Measurements from ENCODE around the gene KIAA1549.

KIAA1549 gene

DNA sequence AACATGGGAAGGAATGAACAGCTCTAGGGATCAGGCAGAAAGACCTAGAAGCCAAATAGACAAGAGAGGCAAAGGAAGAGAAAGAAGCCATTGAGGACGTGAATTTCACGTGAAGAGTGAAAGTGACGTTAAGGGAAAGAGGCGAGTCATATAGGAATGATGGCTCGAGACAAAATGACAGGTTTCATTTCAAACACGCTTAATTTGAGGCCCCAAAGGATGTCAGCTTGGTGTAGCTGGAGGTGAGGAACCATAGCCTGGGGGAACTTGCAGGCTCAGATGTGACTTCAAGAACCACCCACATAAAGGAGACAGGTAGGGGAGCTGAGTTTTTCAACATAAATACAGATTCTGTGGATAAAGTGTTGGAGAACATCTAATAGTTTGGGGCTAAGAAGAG is 98.9 kb downstream of the KIAA1549 start:
- no peak for DNase-seq (ENCODE audit: low read depth)

DNA sequence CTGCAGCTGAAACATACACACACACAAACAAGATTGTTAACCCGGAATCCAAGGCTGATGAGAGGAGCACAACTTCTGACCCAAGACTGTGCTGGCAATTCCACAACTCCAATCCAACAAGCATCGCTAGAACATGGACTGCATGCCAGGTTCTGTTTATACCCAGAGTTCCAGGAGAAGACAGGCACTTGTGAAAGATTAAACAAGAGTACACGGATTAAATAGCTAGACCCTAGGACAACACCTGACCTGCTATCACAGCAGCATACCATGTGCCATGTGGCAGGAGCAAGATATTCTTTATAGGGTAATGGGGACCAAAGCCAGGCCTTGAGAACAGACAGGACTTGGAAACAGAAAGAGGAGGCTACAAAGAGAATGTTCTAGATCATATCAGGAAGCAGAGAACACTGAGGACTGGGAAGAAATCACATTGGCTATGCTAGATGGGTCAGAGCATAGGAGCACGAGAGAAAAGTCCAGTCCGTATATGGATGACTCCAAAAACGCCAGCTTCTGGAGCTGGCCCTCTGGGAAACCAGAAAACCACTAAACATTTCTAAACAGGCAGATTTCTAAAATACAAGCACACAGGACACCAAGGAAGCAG is 99.5 kb downstream of the KIAA1549 start:
- DNase-seq (ENCODE audit: low read depth), result no peak

DNA sequence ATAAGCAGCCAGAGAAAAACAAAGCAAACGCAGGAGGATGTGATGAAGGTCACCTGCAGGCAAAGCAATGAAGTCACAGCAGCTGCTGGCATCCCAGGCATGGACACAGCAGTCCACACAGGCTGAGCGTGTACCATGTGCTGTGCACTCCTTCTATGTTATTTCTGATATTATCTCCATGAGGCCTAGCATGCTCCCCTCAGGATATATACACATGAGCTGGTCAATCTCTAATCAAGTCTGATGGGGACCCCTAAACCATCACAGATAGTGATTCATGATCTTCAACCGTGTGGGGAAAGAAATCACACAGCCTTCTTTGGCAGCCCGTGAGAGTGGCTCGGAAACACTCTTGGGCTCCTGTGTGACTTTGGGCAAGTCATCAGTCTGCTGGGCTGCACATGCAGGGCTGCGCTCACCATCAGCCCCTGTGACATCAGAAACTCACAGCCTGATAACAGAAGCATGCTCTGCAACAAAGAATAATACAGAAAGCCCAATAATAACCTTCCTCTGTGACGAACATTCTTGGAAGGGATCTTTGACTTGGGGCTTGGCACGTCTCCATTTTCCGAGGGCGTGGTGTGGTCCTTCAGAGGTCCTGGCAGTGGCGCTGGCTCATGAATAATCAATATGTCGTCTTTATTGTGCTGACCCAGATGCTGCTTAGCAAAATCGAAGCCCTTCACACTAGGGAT is 100.2 kb downstream of the KIAA1549 start:
- DNase-seq (ENCODE audit: low read depth), result no peak

DNA sequence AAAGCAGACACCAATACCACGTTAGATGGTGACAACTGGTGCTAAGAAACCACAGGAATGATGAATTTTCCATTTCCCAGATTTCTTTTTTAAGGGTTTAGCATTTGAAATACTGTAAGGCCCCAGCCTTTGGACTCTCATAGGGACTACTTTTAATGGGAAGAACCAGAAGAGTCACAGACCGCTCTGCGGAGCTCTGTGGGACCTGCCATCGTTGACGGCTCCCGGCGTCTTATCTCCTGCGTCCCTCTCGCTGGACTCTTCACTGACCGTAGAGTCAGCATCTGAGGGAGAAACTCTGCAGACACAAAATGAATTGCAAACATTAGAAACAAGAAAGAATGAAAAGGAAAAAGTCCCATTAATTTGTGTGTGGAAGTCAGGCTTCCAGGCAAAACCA is 101.8 kb downstream of the KIAA1549 start:
- DNase-seq (ENCODE audit: low read depth), result no peak

DNA sequence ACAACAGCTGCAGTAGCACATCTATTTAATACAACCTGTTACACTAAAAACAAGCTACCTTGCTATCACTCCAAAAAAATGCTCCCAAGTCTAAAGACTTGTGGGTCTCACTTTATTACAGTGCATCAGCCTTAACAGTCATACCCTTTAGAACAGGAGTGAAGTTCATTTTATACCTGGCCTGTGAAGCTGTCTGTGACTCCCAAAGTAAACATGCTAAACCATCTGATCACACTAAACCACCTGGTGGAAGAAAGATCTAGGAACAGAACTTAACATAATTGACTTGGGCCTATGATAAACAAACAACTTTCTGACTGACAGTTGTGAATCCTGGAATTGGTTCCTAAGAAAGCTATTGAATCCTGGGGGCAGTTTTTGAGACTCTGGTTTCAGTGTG is 102.3 kb downstream of the KIAA1549 start:
- no peak for DNase-seq (ENCODE audit: low read depth)

DNA sequence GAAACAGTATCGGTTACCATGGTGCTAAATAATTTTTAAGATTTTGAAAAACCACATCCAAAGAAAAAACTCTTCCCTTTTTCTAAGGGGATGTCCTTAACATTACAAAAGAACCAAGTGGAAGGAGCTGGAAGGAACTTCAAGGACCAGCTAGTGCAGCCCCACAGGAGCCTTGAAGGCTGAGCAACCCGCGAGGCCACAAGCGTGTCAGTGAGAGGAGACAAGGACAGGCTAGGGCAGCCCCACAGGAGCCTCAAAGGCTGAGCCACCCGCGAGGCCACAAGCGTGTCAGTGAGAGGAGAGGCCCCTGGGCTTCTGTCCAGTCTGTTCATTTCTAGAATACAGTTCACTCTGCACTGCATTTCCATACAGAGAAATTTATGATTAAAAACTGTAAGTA is 103.1 kb downstream of the KIAA1549 start:
- DNase-seq (ENCODE audit: low read depth), result no peak

DNA sequence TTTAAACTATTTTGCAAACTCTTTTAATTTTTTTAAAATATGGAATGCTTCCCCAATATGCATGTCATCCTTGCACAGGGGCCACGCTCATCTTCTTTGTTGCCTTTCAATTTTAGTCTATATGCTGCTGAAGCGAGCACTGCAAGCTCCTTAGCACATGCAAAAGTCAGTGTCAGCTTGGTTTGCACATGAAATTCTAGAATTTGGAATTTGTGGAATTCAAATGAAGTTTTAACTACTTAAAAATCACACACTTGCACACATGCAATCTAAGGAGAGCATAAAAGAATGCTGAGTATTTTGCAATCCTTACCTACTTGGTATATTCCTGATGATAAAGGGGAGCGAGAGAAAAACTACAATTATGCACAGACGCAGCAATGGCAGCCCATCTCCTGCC is 104.9 kb downstream of the KIAA1549 start:
- no peak for DNase-seq (ENCODE audit: low read depth)

DNA sequence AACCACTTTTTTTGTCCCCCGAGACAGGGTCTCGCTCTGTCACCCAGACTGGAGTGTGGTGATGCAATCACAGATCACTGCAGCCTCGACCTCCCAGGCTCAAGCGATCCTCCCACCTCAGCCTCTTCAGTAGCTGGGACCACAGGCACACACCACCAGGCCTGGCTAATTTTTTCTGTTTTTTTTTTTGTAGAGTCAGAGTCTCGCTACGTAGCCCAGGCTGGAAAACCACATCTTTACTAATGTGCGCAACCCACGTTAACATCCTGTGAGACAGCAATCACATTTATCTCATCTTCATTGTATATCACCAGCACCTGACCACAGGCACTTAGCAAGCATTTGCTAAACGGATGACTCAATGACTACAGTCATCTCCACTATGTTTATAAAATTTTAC is 105.4 kb downstream of the KIAA1549 start:
- peak; percentile 56 for DNase-seq (ENCODE audit: low read depth)

DNA sequence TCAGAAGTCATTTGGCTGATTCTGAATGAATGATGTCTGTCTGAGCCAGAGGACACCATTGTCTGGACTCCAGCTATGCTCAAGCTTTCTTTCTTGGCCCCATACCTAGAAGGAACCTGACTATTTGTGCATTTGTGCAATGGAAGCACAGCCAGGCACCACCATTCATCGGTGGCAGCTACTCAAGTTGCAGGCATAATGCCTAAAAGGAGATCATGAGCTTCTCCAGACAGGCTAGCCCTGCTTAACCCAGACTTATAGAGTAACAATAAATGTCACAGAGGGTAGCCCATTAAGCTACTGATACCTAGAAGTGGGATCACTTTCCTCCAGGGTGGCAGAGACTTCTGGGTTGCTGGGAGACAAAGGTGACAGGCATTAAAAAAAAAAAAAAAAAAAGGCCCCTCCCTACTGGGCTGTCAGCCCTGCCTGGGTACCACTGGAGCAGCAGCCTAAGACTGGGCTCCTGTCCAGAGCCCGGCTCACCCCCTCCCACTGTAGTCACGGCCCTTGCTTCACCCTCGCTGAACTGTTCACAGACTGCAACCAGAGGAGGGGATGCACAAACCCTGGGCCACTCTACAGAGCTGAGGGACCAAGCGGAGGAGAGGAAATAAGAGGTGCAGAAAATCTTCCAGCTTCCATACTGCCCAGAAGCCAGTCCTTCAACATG is 107.8 kb downstream of the KIAA1549 start:
- DNase-seq (ENCODE audit: low read depth), result no peak

DNA sequence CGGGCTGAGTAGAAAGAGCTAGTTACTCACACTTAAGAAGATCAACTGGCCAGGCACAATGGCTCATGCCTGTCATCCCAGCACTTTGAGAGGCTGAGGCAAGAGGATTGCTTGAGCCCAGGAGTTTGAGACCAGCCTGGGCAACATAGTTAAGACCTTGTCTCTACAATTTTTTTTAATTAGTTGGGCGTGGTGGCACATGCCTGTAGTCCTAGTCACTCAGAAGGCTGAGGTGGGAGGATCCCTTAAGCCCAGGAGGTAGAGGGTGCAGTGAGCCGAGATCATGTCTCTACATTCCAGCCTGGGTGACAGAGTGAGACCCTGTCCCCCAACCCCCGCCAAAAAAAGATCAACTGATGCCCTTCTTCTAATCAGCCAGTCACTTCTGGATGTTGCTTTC is 108.6 kb downstream of the KIAA1549 start:
- DNase-seq (ENCODE audit: low read depth), result no peak

DNA sequence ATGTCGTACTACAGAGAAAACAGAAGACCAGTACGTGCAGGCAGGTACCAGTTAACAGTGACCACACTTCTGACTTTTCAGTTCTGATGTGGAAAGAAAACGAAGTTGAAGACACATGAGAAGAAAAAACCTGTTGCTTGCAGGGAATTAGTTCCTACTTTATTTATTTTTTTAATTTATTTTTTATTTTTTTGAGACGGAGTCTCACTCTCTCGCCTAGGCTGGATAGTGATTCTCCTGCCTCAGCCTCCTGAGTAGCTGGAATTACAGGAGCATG is 109.4 kb downstream of the KIAA1549 start:
- no peak for DNase-seq (ENCODE audit: low read depth)

DNA sequence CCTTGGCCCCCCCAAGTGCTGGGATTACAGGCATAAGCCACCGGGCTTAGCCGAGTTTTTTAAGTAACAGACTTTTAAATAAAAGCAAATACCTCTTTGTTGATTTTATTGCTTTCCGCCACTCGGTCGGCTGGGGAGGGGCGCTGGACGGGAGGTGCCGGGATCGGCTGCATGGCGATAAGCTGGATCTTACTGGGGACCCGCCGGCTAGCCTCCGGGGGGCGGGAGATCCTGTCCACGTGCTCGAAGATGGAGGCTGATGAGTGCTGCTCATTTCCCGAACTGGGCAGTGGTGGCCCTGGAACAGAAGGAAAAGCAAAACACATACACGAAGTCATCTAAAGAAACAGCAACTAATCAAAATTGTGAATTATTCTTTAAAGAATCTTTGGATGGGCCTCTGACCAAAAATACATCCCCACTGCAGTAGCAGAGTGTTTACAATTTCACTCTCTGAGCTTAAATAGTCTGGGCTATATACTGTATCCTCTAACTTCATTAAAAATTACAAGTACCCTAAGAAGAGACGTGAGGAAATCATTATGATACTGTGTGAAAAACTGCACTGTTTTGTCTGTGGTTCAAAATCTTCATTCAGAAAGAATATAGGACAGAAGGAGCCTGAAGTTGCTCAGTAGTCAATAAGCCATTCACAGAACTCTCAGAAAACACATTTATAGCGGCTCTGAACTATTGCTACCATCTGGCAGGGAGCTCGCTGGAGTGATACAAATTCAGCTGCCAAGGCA is 110.0 kb downstream of the KIAA1549 start:
- no peak for DNase-seq (ENCODE audit: low read depth)

DNA sequence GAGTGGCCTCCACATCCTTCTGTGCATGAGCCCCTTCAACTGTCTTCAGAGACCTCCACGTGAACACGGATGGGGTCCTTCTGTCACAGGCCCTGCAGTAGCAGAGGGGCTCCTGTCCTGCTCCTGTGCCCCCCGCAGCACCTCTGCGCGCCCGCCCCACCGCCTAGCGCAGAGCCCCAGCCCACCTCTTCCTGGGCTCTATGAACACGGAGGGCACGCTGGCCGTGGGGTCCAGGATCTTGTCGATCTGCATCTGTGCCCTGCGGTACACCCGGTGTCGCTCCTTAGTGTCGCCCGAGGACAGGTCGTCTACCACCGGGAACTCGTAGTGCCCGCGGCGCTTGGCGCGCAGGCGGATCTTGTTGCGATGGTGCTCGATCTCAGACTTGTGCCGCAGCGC is 111.8 kb downstream of the KIAA1549 start:
- no peak for DNase-seq (ENCODE audit: low read depth)

DNA sequence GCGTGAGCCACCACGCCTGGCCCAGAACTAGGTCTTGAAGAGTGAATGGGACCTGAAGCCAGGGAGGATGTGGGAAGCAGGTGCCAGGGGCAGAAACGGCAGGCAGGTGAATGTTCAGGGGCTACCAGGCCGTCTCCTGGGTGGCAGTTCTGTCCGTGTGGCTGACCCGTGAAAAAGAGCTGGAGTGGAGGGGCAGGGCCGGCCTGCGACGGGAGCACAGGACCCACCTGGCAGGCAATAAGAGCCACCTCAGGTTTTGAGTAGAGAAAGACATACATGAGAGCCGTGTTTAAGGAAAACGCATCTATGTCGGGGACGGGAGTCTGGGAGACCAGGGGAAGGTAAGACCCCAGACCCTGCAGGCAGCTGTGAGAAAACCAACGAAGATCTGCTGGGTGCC is 112.5 kb downstream of the KIAA1549 start:
- no peak for DNase-seq (ENCODE audit: low read depth)

DNA sequence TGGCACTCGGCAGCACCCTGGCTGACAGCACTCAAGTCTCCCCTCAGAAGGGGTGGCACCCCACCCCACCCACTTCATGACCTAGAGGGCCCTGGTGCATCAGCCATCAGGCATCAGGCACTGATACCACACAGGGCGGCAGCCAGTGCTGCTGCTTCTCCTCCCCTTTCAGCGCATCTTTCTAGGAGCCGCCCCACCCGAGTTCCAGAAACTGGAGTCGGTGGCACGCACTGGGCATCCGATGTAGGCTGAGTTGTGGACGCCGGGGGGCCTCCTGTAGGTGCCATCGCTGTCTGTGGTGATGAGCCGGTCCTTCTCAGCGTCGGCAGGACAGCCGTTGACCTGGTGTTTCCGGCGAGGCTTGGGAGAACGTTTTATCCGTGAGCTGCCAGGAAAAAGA is 113.4 kb downstream of the KIAA1549 start:
- DNase-seq (ENCODE audit: low read depth), result no peak

DNA sequence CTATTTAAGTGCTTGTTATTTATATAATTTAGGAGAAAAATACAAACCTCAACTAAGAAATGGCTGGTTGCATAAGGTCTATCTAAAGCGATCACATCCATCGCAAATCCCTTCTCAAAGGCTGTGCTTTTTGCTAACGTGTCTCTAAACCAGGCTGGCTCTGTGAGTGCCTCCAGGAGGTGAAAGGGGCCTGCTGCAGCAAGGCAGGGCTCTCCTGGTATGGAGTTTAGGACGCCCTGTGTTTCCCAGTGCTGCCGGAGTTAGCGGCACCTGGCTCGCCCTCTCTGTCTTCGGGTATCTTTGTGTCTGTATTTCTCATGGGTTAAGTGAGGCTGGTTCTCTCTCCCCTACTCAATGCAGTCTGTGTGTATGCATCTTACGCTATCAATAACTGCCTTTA is 114.8 kb downstream of the KIAA1549 start:
- no peak for DNase-seq (ENCODE audit: low read depth)

DNA sequence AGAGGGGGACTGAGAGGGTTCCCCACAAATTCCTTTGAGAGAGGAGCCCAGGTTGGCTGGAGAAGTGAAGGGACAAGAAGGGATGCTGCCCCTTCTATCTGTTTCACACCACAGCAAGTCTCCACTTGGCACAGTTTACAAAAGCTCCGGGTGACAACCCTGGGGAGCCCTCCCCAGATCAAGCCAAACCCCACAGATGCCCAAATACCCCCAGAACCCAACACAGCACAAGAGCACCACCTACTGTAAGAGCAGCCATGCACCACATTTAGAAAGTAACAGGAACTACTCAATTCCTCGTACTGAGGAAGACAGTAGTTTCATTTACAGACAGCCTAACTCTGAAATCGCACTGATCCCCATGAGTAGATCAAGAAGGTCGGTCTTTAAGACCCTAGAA is 115.3 kb downstream of the KIAA1549 start:
- DNase-seq (ENCODE audit: low read depth), result peak; percentile 7

DNA sequence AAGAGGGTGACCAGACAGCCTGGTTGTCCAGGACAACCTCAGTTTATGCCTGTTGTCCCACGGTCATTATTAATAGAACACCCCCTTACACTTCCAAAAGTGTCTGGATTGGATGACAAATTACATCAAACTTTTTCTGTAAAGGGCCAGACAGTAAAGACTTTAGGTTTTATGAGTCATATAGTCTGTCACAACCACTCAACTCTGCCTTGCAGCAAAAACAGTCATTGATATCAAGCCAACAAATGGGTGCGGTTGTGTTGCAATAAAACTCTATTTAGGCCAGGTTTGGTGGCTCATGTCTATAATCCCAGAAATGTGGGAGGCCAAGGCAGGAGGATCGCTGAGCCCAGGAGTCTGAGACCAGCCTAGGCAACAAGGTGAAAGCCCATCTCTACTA is 116.5 kb downstream of the KIAA1549 start:
- no peak for DNase-seq (ENCODE audit: low read depth)

DNA sequence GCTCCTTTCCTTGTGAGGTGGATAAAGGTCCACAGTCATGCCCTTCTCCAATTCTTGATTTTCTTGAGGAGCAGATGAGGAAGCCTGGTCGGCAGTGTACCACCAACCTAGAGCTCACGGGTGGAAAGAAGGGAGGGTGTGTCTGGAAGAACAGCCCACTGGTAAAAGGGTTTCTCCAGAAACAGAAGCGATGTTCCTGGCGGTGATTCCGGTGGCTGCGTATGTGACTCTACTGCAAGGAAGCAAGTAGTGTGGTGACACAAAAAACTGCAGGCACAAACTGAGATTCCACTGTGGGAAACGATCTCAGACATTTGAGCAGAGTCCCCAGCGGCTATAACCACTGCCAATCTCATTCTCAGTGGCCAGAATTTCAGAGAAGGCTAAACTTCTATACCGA is 117.3 kb downstream of the KIAA1549 start:
- no peak for DNase-seq (ENCODE audit: low read depth)

DNA sequence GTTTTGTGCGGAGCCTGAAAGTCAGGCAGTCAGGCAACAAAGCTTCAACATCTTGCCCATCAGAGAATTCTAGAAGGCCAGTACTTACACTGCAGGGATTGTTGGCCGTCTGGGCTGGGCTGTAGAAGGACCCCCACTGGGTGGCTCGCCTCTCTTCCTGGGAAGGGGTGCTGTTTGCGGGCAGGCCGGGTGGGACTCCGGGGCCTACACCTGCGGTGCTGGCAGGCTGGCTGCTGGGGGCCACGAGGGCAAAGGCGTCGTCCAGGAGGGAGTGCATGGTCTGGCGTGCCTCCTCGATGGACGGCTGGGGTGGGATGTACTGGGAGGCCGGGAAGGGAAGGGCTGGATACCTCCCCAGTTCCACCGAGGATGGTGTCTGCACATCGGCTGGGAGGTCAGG is 120.1 kb downstream of the KIAA1549 start:
- no peak for DNase-seq (ENCODE audit: low read depth)

DNA sequence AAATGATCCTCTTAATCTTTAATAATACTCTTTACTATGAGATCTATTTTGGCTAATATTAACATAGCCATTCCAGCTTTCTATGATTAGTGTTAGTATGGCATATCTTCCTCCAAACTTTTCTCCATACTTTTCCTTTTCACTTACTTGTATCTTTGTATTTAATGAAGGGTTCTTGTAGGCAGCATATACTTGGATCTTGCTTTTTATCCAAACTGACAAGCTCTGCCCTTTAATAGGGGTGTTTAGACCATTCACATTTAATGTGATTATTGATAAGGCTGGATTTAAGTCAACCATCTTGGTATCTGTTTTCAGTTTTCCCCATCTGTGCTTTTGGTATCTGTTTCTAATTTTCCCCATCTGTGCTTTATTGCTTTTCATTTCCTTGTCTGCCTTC is 123.5 kb downstream of the KIAA1549 start:
- DNase-seq (ENCODE audit: low read depth), result no peak

DNA sequence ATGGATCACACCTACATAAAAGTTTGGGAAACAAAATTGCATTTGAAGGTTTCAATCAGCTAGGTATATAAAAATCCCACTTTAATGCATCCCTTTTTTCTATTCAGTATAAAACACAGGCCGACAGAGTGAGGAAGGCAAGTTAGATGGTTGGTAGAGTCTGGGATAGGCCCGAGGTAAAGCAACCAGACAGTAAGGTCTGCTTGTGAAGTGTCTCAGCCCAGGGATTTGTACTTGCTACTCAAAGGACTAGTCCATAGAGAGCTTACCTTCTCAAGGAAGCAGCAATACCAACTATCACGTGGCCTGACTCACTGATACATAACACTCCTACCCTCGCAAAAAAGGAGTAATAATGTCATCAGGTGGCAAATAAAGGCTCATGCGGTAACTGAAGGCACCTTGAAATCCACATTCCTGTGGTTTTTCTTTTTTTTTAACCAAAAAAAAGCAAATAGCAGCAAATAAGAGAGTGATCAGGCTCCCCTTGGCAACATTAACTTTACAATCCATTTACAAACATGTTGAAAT is 127.0 kb downstream of the KIAA1549 start:
- no peak for DNase-seq (ENCODE audit: low read depth)

DNA sequence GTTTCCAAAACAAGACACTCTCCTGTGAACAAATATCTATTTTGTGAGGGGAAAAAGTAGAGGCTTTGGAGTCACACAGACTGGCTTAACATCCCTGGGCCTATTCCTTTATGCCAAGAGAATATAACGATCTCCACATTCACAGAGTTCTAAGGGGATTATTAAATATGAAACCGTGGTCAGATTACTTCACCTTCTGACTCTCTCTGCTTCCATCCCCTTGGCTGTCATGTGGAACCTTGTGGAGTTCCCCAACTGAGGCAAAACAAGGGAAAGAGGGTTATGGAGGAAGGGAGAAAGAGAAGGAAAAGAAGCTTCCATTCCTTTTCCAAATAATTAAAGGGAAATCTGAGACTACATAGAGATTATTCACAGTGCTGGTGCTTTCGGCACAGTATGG is 127.7 kb downstream of the KIAA1549 start:
- no peak for DNase-seq (ENCODE audit: low read depth)
